HG02642 (cell line): ENCODE measurements around the gene ATF6.

ENCODE experiments used
- ATAC-seq: cut with Tn5 transposase; IDR thresholded peaks from one replicate; pipeline ENCODE4 v1.9.1; 2021; ENCODE audit warnings: mild to moderate bottlenecking; ENCODE audit not compliant: unreplicated experiment, poor library complexity

Gene ATF6

DNA sequence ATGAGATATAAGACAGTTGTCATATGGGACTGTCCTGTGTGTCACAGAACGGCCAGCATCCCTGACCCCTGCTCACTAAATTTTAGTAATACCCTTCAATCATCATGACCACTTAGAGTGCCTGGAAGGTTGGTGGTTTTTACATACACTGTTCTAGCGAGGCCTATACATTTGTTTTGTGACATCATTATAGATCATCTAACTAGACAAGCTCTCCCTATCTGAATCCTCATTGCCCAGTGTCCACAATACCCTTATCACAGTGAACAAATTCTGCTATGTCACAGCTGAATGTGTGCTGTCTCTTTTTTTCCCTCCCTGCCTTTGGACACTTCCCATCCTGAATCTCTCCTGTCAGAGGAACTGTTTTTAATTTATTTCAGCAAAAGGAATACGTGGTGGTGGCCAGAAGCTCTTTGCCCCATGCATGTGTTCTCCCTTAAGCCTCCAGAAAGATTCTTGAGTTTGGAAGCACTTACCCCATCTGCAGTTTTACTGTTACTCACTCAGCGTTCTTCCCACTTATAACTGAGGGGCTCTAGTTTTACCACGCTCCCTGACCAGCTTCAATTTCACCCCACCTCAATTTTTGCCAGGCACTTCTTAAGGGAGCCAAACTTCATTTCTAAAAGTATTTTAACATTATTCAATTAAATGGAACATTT, 187.3 kb downstream of the ATF6 start:
- no peak for ATAC-seq

DNA sequence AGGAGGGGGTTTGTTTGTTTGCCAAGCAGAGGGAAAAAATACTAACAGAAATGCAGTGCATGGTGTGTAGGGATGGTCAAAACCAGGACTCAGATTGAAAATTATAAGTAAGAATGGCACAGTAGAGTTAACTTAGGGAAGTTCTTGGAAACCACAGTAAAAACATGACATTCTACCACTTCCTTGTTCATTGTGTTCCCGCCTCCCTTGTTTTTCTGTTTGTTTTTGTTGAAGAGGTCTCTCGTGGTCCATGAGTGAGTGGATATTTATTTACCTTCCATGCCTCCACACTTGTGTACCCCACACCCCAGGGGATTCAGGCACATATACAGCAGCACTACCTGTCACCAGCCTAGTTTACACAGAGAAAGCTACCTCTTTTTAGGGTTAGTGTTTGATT, 187.9 kb downstream of the ATF6 start:
- ATAC-seq, result no peak

DNA sequence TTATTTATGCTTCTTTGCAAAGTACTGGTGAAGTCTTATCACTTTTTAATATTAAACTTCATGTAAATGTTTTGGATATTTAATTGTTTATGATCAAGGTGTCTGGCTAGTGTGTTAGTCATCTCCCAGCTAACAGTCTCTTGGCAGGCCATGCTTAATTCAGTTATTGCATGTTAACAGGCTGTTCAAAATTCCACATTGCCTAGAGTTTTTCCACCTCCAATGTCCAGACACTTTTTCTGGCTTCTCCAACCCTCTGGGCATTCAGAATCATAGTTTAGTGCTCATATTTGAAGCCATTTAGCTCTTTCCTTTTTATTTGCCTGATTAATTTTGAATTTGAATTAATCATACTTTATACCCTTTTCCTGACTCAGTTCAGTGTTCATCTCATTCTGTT, 188.3 kb downstream of the ATF6 start:
- no peak for ATAC-seq

DNA sequence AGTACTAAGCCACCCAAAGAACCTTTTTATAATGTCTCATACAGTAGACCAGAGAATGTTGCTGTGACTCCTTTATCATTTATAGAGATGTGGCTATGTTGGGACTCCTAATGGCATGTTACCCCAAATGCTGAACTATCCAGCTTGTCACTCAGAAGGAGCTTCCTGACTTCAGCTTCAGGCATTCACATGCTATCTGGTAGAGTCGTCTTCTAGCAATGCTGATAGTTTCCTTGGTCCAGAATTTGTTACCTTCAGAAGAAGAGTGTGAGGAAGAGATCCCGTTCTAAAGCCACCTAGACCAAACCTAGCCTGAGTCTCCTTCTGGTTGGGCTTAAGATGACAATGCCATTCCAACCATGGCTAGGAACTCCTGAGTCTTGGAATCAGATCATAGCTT, 189.5 kb downstream of the ATF6 start:
- no peak for ATAC-seq

DNA sequence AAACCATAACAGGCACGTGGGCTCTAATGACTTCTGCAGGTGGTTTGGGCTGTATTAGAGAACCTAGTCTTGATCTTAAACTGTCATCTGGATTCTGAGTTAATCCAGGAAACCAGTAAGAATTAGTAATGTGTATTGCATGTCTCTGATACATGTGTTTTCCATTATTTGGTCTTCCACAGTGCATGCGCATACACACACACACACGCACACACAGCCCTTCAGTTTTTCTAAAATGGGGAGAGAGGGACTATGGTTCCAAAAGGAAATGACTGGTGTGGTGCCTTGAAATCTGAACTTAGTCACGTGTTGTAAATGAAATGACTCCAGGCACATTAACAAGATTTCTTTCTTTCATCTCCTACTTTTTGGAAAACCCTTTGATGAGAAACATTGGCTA, 190.0 kb downstream of the ATF6 start:
- ATAC-seq, result no peak

DNA sequence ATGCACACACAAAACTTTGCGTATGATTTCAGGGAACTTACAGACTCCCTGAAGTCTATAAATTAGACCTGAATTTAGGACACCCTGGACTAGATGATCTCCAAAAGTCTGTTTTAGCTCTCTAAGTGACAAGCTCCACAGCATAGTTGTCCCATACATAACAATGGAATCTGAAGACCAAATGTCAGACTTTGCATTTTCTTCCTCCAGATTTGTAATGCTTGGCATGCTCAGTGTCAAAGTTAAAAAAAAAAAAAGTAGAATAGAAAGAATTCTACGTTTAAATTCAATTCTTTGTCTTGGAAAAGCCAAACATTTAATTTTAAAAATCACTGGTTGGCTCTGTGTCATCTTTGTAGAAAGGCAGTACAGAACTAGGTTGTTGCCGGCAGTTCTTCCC, 190.8 kb downstream of the ATF6 start:
- ATAC-seq, result no peak

DNA sequence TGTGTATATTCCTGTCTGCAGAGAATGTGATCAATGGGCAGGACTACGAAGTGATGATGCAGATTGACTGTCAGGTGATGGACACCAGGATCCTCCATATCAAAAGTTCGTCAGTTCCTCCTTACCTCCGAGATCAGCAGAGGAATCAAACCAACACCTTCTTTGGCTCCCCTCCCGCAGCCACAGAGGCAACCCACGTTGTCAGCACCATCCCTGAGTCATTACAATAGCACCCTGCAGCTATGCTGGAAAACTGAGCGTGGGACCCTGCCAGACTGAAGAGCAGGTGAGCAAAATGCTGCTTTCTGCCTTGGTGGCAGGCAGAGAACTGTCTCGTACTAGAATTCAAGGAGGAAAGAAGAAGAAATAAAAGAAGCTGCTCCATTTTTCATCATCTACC, 192.3 kb downstream of the ATF6 start:
- no peak for ATAC-seq

DNA sequence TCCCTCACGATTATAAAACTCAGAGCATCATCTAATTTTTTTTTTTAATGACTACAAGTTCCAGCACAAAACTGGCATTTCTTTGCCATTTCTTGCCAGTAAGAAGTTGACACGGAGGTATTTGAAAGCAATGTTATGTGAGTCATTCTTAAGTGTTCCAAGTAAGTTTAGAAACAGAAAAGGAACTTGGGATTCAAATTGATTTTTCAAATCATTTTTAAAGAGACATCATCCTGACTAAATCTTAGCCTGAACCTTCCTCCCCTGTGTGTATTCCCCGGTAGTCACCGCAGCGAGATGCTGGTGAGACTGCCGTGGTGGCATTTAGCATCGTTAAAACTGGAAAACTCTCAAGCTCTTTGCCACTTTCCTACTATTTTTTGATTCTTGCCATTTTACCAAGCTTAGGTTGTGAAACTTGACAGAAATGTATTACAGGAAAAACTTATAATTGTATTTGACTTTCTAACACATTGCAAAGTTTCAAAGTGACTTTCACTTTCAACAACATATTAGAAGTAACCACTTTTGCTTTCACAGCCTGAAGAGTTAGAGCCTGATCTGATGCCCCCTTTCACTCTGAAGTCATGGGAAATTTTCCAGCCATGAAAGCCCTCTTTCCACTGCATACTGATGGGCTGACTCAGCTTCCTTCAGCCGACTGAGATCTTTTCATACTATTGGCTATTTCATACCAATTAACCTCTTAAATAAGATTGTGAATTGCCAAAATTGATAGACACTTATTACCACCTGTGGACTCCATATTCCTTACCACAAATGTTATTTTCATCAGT, 196.2 kb downstream of the ATF6 start:
- peak; percentile 90 for ATAC-seq

DNA sequence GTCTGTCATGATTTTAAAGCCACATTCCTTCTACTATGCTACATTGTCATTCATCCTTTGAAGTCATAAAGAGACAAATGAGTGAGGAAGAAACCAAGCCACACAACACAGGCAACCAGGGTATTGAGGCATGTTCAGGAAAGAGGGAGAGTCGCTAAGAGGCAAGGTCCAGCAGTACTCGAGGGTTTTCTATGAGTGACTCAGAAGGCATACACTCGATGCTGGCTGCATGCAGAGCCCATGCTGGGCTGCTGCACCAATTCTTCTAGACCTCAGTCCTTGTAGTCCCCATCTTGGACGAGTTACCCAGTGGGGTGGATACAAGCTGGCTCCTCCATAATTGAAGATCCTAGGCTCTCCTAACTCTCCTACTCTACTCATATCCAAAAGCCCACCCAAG, 199.9 kb downstream of the ATF6 start:
- no peak for ATAC-seq

DNA sequence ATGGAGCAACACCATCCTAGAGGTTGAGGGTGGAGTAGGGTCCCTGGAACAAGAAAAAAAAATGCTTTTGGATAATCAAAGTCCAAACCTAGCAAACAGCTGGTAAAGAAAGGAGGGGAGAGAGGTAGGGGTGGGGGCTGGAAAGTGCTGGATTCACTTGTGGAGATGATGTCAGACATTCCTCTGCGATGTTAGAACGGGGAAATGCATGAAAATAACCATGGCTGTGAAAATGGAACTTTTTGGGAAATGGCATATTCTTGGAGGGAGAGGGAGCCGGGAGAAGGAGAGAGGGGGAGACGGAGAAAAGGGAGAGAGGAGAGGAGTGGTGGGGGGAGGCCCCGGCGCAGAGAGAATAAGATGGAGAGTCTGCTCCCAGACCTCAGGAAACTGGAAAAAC, 203.9 kb downstream of the ATF6 start:
- no peak for ATAC-seq

DNA sequence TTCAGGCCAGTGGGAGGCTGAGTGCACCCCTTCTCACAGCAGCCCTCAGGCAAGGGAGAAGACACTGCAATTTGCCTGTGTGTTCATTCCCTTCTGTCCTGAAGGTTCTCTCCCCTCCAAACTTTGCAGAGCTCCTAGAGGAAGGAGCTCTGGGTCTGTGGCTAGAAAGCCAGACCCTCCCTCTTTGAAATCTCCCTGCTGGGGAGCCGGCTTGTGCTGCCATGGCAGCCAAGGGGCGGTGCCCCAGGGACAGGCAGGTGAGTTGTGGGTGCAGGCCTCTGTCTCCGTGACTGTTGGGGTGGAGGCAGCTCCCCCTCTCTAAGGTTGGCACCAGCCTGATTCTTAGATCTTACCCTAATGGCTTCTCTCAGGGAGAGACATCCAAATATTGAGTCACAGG, 204.5 kb downstream of the ATF6 start:
- ATAC-seq, result no peak

DNA sequence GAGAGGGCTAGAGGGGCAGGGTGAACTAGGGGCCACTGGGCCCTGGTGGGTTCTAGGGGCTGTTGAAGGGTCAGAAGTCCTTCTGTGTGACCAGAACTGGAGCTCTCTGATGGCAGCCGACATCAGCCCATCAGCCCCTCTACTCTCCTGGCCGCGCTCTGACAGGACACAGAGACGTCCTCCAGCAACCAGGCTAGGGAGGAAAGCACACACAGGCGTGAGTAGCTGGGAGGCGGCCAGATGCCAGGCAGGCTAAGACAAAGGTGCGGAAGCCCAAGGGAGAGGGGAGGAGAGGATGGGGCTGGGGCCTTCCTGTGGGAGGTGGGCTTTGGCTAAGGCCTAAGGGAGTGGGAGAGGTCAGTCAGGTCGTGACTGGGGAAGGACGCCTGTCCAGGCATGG, 206.7 kb downstream of the ATF6 start:
- ATAC-seq, result no peak

DNA sequence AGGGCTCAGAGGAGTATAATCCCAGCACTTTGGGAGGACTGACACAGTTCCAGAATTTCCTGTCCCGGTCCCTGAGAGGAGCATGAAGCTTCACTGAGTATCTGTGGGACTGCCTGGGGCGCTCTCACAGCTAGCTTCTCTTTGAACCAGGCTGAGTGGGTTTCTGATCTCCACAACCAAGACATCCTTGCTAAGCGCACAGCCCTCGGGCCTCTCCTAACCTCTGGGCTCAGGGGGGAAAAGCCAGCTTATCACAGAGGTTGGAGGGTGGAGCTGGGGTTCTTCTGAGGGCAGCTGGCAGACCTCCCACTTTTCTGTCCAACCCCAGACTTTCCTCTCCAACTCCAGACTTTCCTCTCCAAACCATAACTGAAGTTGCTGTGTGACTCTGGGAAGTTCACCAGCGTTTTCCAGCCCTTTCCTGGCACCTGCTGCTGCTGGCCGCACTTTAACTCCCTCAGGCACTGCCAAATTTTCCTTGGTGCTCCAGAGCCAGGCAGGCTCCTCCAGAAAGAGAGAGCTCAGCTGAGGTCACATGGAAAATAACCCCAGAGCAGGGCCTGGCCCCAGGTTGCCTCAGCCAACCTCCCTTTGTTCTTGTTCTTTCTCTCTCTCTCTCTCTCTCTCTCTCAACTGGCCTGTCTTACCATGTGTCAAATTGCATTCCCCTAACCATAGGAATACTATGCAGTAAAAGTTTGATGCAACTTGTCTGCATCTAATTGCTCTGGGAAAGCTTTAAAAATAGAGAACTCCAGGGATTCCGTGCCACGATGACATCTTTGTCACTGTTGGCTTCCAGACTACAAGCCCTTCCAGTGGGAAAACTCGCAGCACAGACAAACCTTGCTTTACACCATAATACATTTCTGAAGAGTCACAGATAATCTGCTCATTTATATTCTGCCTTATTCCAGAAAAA, 208.1 kb downstream of the ATF6 start:
- no peak for ATAC-seq

DNA sequence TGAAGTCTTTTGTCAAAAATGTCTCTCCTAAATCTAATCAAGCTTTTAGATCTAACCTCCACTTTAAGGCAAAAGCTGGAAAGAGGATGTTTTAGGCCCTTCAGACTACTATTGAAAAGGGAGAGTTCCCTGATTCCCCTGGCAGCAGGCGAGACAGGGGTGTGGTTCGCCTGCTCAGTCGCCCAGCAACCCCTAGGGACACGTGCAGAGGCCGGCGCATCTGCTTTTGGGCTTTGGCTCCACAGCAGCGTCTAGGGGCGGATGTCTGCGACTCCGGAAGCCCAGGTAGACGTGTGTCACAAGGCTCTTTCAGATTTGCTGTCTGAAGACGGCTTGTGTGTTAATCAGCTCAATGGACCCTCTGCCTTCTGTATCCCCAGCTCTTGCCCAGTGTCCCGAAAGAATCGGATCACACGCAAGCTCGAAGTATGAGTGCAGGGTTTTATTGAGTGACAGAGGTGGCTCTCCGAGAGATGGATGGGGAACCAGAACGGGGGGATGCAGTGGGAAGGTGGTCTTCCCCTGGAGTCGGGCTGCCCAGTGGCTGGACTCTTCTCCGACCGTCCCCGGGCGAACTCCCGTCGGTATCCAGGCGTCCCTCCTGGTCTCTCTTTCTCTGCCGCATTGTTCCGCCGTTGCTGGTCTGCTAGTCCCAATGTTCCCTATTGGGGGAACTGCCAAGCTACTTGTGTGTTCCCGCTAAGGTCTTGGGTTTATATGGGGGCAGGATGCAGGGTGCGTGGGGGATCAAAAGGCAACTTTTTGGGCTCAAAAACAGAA, 212.1 kb downstream of the ATF6 start:
- no peak for ATAC-seq

DNA sequence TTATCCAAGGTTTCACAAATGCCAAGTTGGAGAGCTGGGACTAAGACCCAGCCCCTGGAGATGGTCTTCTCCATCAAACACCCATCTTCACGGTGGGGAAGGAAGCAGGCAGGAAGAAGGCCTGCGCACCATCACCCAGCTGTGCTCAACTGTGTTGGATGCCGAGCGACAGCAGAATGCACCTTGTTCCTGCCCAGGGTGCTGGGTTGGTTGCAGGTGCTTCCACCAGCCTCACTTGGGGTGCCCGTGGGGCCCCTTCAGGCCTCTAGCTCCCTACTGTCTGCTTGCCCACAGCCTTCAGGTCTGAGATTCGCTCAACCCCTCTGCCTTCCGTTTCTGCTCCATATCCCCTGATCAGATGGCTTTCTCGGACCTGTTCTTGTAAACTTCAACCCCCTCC, 215.0 kb downstream of the ATF6 start:
- ATAC-seq, result no peak

DNA sequence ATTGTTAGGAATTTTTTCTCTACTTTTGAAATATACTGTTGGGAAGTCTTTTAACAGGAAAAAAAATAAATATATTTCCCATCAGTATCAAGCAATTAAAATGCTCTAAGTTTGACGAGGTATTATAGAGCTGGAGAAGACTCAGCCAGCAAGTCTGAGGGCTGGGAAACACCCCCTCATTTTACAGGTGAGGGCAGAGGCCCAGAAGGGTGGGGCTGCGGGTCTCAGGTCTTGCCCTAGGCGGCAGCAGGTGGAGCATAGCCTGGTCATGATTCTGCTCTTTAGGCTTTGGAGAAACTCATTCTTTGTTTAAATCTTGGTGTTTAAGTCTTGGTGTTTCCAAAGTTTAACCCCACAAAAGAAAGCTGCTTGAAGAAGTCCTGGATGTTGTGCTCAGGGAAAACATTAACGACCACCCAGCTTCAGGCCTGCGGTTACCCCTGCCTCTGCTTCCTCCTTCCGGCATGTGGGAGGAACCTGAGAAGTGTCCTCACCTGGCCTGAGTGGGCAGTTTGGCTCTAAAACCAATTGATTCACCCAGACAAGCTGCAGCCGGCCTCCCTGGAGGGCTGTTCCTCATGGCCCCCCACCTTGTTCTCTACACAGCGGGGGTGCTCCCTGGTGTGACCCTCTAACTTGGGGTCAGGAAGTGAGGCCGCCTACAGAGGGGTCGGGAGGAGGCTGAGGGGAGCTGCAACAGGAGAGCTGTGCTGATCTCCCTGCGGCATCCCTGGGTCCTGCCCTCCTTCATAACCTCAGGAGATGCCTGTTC, 215.8 kb downstream of the ATF6 start:
- no peak for ATAC-seq

DNA sequence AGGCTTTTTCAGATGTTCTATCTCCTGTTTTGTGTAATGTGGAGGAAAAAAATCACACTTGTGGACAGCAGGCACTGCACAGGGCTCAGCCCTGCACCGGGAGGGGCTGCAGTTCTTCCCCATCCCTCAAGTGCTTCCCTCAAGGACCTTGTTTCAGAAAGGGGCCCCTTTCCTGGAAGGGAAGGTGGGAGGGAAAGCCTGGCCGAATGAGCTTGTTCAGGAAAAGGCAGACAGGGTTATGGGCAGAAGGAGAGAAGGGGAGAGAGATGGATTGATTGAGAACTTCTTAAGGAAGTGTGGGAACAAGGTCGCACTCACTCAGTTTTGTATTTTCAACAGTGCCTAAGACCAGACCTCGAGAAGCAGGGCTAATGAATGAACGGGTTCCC, 216.4 kb downstream of the ATF6 start:
- ATAC-seq, result no peak

DNA sequence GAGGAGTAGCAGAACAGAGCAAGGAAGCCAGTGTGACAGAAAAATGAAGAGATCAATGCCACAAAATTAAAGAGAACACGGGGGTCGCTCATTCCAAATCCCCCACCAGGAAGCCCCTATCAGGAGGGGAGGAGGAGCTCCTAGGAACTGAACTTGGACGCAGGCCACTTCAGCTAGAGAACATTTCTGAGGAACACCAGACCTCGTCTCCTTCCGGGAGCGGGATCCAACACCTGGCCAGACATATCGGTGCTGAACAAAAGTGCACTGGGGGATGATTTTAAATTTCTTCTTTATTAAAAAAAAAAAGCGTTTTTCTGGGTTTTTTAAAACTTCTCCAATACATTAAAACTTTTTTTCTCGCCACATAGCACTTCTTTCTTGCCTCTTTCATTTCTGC, 216.8 kb downstream of the ATF6 start:
- ATAC-seq, result no peak

DNA sequence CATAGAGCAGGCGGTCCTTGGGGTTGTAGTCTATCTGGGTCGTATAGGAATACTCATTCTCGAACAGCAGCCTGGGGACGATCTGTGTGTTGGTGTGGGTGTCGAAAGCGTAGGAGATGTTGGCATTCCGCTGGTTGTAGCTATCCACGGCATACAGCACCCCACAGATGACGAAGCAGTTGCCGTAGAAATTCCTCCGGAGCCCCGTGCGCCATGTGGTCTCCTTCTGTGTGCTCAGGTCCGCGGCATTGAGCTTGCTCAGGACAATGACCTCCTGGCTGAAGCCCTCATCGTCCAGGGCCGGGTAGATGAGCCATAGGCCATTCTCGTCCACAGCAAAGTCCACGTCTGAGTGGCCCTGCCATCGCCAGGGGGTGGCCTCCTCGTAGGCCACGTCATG, 217.6 kb downstream of the ATF6 start:
- ATAC-seq, result no peak
